C4-2B (cell line): Measurements from ENCODE around the gene PKN2.

Experiments
- CTCF ChIP-seq: fragments of 450-650 bp; conservative IDR thresholded peaks from 2 replicates; pipeline ENCODE4 v1.5.1; 2017; ENCODE audit warnings: mild to moderate bottlenecking
- ZFX ChIP-seq: fragments of 450-650 bp; IDR thresholded peaks from 2 replicates; pipeline ENCODE4 v1.6.1; 2017

- TF ChIP-seq CTCF, result no peak
- TF ChIP-seq ZFX, result no peak
These were observed 93.6 kb downstream of the PKN2 start for GRCh38 chr1:88777604-88778149.
